ENCODE results near the gene CARD10.

DNA sequence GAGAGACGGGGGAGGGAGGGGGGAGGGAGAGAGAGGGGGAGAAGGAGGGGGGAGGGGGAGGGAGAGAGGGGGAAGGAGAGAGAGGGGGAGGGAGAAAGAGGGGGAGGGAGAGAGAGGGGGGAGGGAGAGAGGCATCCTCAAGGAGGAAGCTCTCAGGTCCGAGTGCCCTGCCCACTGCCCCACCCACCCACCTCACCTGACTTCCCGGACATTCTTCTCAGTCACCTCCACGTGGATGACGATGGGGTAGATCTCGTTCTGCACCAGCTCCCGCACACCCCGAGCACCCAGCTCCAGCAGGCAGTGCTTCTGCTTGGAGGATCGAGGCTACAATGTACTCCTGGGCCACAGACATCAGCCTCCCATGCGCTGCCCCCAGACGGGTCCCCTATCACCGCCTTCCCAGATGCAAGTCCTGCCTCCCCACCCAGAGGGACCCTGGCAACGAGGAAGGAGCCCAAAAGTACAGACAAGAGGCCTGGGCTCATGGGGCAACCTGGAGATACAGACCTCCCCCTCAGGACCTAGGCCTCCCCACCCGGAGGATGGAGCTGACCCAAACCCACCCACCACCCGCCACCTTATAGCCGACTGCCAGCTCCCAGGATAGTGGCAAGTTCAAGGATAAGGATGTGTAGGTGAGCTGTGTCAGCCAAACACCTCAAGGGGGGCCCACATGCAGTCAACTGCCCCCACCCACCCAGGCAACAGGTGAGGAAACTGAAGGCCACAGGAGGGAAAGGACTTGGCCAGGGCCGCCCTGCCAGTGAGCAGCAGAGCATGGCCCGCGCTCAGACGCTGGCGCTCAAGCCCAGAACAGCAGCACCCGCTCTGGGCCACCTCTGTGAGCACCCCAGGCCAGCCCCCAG is 27.4 kb downstream of the CARD10 start:
- TF ChIP-seq, protein P1, sequence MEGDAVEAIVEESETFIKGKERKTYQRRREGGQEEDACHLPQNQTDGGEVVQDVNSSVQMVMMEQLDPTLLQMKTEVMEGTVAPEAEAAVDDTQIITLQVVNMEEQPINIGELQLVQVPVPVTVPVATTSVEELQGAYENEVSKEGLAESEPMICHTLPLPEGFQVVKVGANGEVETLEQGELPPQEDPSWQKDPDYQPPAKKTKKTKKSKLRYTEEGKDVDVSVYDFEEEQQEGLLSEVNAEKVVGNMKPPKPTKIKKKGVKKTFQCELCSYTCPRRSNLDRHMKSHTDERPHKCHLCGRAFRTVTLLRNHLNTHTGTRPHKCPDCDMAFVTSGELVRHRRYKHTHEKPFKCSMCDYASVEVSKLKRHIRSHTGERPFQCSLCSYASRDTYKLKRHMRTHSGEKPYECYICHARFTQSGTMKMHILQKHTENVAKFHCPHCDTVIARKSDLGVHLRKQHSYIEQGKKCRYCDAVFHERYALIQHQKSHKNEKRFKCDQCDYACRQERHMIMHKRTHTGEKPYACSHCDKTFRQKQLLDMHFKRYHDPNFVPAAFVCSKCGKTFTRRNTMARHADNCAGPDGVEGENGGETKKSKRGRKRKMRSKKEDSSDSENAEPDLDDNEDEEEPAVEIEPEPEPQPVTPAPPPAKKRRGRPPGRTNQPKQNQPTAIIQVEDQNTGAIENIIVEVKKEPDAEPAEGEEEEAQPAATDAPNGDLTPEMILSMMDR (IDR thresholded peaks at IDR 0.05), result no peak
- TF ChIP-seq POLR2A (IDR thresholded peaks at IDR 0.05), result no peak

All from body of pancreas (tissue), 4 donors.